ENCODE data around the gene CXorf65.

Gene CXorf65

DNA sequence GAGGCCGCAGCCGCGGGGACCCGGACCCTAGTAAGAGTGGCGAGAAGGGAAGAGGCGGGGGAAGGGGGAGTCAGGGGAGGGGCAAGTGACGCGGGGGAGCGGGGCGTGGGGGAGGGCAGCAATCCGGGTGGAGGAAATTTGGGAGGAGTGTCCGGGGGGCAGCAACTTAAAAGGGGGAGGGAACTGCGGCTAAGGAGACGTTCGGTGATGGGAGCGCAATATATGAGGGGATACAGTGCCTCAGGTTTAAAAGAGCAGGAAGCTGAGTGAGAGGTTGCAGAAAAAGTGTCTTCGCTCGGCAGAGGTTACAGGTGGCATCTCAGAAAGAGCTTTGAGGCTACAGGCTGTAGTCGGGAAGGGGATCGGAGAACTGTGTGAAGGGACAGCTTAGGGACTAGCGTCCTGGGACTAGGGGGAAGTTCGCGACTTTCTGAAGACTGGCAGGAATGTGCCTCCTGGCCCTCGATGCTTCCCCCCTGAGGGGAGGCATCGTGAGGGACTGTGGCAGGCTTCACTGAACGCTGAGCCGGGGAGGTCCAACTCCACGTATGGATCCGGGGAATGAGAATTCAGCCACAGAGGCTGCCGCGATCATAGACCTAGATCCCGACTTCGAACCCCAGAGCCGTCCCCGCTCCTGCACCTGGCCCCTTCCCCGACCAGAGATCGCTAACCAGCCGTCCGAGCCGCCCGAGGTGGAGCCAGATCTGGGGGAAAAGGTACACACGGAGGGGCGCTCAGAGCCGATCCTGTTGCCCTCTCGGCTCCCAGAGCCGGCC is 10.4 kb downstream of the CXorf65 start:
- peak overlapping the region; percentile 74 for H3K27ac Mint-ChIP-seq
- H3K4me3 Mint-ChIP-seq: peak overlapping the region; percentile 93
- H3K9me3 Mint-ChIP-seq: no peaks in the 10 kb centered on the region
- peaks cover 40% of the 10 kb centered on the region for H3K4me1 Mint-ChIP-seq
- H3K36me3 Mint-ChIP-seq: no peaks in the 10 kb centered on the region
- H3K27me3 Mint-ChIP-seq: no peaks in the 10 kb centered on the region

DNA sequence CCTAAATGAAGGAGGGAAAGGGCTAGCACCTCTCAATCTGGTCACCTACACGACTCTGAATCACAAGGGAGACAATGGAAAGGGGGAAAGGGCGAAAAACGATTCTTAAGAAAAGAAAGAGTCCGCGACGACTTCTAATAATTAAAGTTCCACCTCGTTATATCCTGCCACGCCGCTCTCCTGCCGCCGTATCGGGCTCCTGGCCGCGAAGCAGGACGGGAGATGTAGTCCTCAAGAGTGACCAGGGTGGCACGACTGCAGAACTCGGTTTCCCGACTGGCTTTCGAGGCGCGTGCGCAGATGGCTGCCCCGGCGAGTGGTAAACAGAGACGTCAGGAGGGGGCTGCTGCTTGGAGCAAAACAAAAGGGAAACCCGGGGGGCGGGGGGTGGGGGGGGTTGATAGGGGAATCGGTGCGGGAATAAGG is 11.0 kb downstream of the CXorf65 start, which contains the start of gene FOXO4:
TSS of gene FOXO4 (plus strand) at position 297 of the 426 bp plus-strand sequence. CDS start 678 bp downstream, outside the sequence.
- Mint-ChIP-seq H3K27me3 (no peaks in the 10 kb centered on the region), H3K9me3 (no peaks in the 10 kb centered on the region), H3K4me3 (peak within 1 kb of the TSS; percentile 93), H3K4me1 (peaks cover 34% of the 10 kb centered on the region), H3K36me3 (no peaks in the 10 kb centered on the region), H3K27ac (peak within 1 kb of the TSS; percentile 87)

DNA sequence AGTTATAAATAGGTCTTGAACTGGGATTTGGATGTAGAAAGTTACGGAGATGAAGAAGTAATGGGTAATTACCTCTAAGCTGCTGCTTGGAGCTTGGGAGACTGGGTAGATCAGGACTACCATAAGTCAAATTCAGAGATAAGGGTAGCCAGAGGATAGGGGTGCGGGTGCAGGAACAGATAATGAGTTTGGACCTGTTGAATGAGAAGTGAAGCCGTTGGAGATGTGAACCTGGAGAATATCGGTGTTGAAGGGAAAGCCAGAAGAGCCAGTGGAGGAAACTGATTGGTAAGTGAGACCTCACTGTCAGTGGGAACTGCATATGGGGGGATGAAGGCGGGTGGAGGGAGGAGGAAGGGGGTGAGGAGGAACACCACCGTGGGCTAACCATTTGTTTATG is 11.5 kb downstream of the CXorf65 start:
- Mint-ChIP-seq H3K4me3 (peak overlapping the region; percentile 93), H3K9me3 (no peaks in the 10 kb centered on the region), H3K4me1 (peaks cover 32% of the 10 kb centered on the region), H3K36me3 (no peaks in the 10 kb centered on the region), H3K27ac (peak overlapping the region; percentile 36), H3K27me3 (no peaks in the 10 kb centered on the region)

DNA sequence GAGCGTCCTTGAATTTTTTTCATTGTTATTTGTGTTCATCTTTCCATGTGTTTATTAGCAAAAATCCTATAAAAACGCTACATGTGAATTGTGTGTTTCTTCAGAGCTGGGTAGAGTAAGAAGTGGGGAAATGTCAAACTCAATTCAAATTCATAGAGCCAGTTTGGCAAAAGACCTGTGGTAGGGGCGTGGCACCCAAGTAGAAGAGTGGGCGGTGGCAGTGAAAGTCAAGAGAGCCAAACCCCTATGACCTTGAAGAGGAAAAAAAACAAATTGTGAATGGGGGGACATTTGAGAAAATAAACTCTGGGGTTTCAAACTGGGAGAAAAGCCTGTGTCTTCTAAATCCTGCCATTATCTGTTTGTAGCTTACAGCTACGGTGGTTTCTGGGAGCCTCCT is 15.3 kb downstream of the CXorf65 start:
- Mint-ChIP-seq H3K36me3 (no peaks in the 10 kb centered on the region), H3K4me3 (no peak overlapping the region), H3K4me1 (peaks cover 8% of the 10 kb centered on the region), H3K9me3 (no peaks in the 10 kb centered on the region), H3K27me3 (no peaks in the 10 kb centered on the region), H3K27ac (no peak overlapping the region)

DNA sequence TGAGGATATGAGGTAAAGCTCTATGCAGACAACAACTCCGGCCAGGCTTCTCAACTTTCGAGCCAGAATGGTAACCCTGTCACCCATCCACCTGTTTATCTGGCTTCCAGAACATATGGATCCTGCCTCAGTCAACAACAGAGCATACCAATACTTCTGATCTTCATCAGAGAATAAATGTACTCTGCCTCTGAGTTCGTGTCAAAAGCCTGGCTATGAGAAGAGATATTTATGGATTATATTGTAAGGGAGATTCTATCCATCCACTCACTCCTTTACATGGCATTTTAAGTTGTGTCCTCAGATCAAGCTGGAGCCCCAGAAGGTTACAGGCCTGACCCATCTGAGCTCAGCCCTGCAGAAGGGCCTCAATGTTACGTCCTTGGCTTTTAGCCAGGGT is 20.6 kb downstream of the CXorf65 start:
- H3K4me3 Mint-ChIP-seq: no peak overlapping the region
- H3K27me3 Mint-ChIP-seq: no peaks in the 10 kb centered on the region
- no peak overlapping the region for H3K27ac Mint-ChIP-seq
- H3K4me1 Mint-ChIP-seq: peaks cover 11% of the 10 kb centered on the region
- no peaks in the 10 kb centered on the region for H3K36me3 Mint-ChIP-seq
- no peaks in the 10 kb centered on the region for H3K9me3 Mint-ChIP-seq

DNA sequence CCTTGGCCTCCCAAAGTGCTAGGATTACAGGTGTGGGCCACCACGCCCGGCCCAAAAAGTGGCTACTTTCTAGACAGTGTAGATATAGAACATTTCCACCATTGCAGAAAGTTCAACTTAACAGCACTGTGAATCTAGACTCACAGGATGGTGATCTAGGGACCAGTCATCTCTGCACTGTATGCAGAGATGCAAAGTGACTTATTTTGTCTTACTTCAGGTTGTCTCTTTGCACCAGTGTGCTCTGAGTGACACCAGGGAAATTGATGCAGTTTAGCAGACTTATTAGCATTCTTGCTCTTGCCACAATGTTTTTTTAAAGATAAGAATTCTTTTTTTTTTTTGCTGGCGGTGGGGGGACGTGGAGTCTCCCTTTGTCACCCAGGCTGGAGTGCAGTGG is 23.7 kb downstream of the CXorf65 start:
- no peaks in the 10 kb centered on the region for H3K9me3 Mint-ChIP-seq

DNA sequence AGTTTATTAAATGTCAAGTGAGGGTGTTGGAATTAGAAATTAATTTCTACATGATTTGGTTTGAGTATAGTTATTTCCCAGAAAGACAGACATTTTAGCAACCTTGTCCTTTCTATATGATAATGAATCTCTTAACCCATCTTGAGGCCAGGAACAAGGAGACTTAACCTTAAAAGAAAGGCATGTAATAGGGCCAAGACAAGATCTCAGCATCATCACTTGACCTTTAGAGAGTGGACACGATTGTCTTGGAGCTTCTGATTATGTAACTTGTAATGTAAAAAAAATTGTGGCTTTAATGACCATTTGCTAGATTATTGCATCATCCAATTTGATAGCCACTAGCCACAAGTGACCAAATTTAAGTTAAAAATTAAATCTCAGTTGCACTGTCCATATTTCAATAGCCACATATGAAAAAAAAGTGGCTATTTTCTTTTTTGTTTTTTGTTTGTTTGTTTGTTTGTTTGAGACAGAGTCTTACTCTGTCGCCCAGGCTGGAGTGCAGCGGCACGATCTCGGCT is 24.4 kb downstream of the CXorf65 start:
- Mint-ChIP-seq H3K4me3 (no peak overlapping the region), H3K27me3 (no peaks in the 10 kb centered on the region), H3K27ac (no peak overlapping the region), H3K4me1 (peaks cover 11% of the 10 kb centered on the region), H3K36me3 (no peaks in the 10 kb centered on the region), H3K9me3 (no peaks in the 10 kb centered on the region)

More for the DNA sequence above, 23.7 kb downstream of the CXorf65 start:
- Mint-ChIP-seq H3K27me3 (no peaks in the 10 kb centered on the region), H3K4me1 (peaks cover 11% of the 10 kb centered on the region), H3K27ac (no peak overlapping the region), H3K36me3 (no peaks in the 10 kb centered on the region), H3K4me3 (no peak overlapping the region)

DNA sequence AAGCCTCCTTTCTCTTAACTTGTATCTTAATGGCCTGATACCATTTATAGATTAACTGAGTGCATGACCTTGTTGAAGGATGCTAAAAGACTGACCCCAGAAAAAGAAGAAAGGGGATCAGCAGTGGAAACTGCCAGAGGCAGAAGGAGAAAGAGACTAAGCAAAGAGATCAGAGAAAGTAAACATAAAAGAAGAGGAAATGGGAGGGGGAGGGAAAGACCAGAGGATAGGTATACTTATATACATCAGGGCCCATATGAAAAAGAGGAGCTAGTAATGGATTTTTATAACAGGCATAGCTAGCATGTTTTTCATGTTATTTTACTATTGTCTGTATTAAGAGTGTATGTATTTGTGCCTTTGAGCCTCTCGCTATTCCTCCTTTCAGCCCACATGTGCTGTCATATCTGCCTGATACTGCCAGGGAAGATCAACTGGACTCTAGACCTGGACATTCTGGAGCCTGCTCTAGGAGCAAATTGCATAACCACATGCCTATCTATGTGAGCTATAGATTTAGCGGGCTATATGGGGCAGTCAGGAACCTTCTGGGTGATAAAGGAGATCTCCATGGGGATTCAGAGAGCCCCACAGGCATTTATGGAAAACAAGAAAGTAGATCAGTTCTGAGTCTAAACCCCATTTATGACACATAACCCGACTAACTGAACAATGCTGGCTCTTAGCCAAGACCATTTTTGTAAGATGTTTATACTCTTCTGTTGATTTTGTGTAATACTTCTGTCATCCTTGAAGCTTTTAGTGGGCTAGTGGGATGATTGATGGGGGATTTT is 25.0 kb downstream of the CXorf65 start:
- H3K4me3 Mint-ChIP-seq: no peak overlapping the region
- no peak overlapping the region for H3K27ac Mint-ChIP-seq
- H3K9me3 Mint-ChIP-seq: no peaks in the 10 kb centered on the region
- no peaks in the 10 kb centered on the region for H3K27me3 Mint-ChIP-seq
- no peaks in the 10 kb centered on the region for H3K36me3 Mint-ChIP-seq
- H3K4me1 Mint-ChIP-seq: peaks cover 11% of the 10 kb centered on the region

DNA sequence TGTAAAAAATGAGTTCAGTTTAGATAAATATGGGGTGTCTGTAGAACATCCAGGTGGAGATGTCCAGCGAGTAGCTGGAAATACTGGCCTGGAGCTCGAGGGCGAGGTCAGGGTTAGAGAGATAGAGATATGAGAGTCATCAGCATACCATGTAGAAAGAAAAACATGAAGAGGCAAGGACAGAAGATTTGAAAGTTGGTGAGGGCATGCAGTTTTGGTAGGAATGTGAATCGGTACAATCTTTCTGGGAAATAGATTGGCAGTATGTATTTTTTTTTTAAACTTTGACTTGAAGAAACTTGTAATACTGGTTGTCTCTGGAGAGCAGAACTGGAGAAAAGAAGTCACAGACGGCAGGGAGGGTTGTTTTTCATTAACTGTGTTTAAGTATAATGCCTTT is 36.0 kb downstream of the CXorf65 start:
- Mint-ChIP-seq H3K27me3 (no peaks in the 10 kb centered on the region), H3K4me3 (no peak overlapping the region), H3K36me3 (no peaks in the 10 kb centered on the region), H3K27ac (no peak overlapping the region), H3K9me3 (no peaks in the 10 kb centered on the region), H3K4me1 (peaks cover 6% of the 10 kb centered on the region)

DNA sequence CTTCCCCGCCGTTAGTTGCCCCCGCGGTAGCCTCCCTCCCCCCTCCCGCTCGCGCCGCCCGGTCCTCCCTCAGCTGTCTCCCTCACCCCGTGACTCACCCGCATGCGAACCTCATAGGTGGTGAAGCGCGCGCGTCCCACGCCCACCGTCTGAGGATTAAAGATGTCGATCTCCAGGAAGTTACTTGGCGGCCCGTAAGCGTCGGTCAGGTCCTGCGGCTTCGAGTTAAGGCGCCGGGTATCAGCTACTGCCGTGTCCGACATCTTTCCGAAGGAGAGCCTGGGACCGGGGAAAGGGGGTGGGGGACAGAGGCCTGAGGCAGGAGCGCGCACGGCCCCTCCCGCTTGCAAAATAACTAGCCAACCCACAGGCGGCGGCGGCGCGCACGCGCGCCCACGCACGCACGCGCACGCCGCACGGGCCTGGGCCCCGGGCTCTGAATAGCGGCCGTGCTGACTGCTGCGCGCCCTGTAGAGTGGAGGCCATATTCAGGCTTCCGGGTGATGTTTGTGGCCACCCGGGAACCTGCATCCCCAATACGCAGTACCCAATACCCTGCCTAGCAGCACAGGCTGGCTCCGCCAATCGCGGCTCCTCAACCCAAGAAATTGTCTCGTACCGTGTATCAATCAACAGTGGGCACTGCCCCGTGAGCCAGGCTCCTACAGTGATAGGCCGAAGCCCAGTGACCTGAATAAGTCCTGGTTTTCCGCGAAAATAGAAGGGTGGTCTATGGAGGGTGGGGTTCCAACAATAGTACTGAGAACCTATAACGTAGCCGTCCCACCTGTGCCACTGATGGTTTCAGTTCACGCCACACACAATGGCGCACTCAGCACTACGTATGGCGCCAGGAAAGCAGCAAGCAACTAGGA is 38.3 kb downstream of the CXorf65 start, which contains the start of gene SNX12:
TSS of gene SNX12 (minus strand) at position 291 of the 875 bp plus-strand sequence. CDS start at position 263, 28 bp downstream.
- Mint-ChIP-seq H3K36me3 (peaks cover 3% of the 10 kb centered on the region), H3K27ac (peak within 1 kb of the TSS; percentile 92), H3K4me1 (peaks cover 14% of the 10 kb centered on the region), H3K9me3 (no peaks in the 10 kb centered on the region), H3K27me3 (no peaks in the 10 kb centered on the region), H3K4me3 (peak within 1 kb of the TSS; percentile 94)

DNA sequence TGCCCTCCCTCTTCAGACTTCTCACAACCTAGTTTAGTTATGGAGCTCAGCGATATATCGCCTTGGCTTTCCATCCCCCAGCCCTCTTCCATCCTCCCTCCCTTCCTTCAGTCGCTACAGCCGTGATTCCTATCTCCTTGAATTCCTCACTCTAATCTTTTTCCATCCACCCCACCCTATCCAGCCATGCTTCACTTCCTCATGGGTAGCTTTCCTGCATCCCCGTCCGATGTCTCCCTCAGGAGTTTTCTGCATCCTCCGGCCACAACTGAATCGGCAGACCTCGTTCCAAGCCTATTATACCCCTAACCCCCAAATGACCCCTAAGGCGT is 38.9 kb downstream of the CXorf65 start:
- peaks cover 4% of the 10 kb centered on the region for H3K36me3 Mint-ChIP-seq
- peak overlapping the region; percentile 94 for H3K4me3 Mint-ChIP-seq
- H3K4me1 Mint-ChIP-seq: peaks cover 14% of the 10 kb centered on the region
- peak overlapping the region; percentile 92 for H3K27ac Mint-ChIP-seq
- no peaks in the 10 kb centered on the region for H3K9me3 Mint-ChIP-seq
- no peaks in the 10 kb centered on the region for H3K27me3 Mint-ChIP-seq

DNA sequence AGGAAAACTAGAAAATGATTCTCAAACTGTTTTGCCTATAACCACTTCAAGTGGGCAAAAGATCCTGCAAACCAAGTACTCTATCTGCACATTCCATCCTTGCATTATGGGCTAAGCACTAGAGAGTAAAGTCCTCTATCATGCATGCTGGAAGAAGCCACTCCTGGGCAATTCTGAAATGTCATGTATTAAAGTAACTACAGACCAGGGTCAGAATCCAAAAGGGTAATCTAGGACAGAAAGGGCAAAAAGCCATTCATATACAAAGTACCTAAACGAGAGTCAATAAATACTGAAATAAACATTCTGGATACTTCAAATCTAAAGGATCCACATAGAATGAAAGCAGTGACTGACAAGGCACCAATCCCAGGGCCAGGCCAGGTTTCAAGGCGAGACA is 39.5 kb downstream of the CXorf65 start:
- no peaks in the 10 kb centered on the region for H3K9me3 Mint-ChIP-seq
- peaks cover 14% of the 10 kb centered on the region for H3K4me1 Mint-ChIP-seq
- no peaks in the 10 kb centered on the region for H3K27me3 Mint-ChIP-seq
- H3K27ac Mint-ChIP-seq: peak overlapping the region; percentile 15
- peaks cover 6% of the 10 kb centered on the region for H3K36me3 Mint-ChIP-seq
- peak overlapping the region; percentile 94 for H3K4me3 Mint-ChIP-seq

DNA sequence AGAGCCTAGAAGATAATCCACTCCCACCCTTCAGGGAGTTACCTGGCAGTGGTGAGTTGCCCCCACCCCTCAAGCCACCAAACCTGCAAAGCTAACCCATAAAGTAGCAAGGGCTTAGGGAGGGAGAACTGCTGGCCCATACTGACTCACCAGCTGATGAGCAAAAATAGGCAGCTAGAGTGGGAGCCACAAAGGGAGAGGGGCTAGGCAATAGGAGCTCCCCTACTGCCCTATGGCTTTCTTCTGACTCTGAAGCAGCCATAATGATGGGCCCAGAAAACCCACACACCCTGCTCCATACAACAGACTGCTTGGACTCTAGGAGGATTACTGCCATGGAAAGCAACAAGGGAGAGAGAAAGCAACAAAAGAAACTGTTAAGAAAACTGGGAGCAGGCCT is 46.4 kb downstream of the CXorf65 start:
- Mint-ChIP-seq H3K36me3 (peaks cover 13% of the 10 kb centered on the region), H3K9me3 (no peaks in the 10 kb centered on the region), H3K4me1 (peaks cover 45% of the 10 kb centered on the region), H3K27me3 (no peaks in the 10 kb centered on the region), H3K4me3 (no peak overlapping the region), H3K27ac (peak overlapping the region; percentile 30)

DNA sequence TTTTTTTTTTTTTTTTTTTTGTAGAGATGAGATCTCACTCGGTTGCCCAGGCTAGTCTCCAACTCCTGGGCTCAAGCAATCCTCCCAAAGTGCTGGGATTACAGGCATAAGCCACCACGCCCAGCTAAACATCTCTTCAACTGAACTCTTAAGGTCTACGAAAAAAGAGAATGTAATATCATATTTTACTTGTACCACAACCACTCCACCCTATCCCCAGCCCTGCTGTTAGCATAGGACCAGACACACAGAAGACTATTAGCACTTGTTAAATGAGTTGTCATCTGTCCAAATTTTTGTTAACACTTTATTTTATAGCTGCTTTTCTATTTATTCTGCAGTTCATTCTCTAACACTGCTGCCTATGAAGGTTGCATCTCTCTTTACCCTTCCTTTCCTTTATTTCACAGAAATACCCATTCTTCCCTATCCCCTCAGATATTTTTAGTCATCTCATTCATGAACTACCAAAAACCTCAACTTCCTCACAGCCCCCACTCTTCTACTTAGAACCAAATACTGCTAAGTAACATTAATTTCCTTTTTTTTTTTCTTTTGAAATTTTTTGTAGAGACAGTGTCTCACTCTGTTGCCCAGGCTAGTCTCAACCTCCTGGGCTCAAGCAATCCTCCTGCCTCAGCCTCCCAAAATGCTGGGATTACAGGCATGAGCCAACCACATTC is 48.6 kb downstream of the CXorf65 start:
- Mint-ChIP-seq H3K27ac (peak overlapping the region; percentile 73), H3K9me3 (no peaks in the 10 kb centered on the region), H3K27me3 (no peaks in the 10 kb centered on the region), H3K36me3 (peaks cover 12% of the 10 kb centered on the region), H3K4me3 (no peak overlapping the region), H3K4me1 (peaks cover 36% of the 10 kb centered on the region)

DNA sequence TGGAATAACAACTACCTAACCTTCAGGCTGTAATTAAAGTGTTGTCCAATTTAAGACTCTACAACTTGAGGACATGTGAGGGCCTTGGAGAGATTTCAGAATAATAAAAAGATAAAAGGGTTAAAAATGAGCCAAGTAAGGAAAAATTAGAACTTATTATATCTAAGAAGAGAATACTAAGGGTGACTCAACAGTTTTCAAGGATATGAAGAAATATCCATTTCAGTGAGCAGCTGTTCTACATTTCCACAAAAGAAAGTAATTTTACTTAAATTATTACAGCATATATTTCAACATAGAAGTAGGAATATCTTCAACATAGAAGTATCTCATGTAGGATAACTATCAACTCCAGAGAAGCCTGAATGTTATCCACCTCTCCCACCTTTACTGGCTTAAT is 49.7 kb downstream of the CXorf65 start:
- Mint-ChIP-seq H3K4me1 (peaks cover 36% of the 10 kb centered on the region), H3K27ac (no peak overlapping the region), H3K36me3 (peaks cover 9% of the 10 kb centered on the region), H3K4me3 (no peak overlapping the region), H3K9me3 (no peaks in the 10 kb centered on the region), H3K27me3 (no peaks in the 10 kb centered on the region)

All from activated naive CD4-positive, alpha-beta T cell treated with anti-CD3 and anti-CD28 coated beads, Interleukin-2, amount 50 U/mL, for 24 hours (primary cell).